ENCODE data around the gene TBC1D5.
A peak's percentile ranks its signal among the peaks of the same experiment; 100 is the strongest.

TBC1D5 gene

DNA sequence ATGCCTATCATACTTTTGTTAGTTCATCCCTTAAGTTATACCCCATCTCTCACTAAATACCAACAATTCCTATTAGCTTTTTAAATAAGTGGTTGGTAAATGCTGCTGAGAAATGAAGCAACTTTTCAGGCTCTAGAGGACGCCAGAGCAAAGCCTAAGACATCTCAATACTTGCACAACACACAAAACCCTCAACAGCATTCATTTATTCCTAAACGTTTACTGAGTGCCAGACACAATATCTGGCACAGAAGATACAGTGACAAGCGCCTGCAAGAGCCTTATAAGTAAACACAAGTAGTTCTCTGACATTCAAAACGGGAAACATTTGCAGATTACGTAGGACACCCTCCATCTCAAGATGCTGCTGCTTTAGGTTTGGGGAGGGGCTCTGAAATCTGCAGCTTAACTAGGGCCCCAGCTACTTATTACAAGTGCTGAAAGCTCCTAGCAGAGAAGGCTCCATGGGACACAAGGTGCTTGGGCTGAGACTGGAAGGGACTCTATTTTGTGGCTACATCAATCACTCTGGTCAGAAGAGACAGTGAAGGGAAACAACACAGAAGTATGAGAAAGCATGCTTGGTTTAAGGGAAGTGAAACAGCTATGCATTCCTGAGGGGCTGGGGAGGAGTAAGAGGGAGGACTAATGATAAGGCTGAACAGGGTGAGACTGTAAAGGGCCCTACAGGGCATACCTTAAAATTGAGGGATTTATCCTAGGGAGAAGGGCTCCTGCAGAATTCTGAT is 546.4 kb downstream of the TBC1D5 start:
- no peak for DNase-seq

DNA sequence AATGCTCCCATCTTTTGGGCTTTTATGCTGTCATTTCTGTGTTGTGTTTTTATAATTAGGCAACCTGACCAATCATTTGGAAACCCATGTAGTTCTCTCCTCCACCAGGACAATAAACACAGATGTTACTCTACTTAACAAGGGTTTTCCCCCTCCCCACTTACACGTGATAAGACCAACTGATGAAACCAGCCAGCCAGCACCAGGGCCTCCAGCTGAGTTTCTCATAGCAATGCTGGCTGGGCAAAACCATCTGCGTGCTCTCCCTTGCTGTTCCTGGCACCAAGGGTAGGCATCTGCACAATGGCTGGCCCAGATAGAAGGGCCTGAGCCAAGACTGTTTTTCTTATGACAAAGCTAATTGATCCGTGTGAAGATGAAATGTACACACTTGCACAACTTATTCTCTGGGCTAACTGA is 547.2 kb downstream of the TBC1D5 start:
- peak; percentile 80 for DNase-seq

DNA sequence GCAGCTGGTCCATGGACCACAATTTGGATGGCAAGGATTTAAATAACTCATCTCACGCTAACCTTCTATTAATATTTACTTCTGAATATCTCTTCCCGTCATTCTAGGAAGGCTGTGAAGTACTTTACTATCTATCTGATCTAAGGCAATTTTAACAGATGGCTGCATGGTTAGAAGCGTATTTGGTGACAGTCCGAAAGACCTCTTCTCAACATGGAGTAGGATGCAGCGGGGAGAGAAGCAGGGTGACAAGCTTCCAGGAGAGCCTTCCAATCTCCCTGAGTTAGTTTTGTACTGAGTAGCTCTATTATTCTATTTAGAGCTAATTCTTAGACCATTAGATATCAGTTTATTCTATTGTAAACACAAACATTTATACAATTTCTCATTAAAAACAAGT is 548.3 kb downstream of the TBC1D5 start:
- DNase-seq, result peak; percentile 4

DNA sequence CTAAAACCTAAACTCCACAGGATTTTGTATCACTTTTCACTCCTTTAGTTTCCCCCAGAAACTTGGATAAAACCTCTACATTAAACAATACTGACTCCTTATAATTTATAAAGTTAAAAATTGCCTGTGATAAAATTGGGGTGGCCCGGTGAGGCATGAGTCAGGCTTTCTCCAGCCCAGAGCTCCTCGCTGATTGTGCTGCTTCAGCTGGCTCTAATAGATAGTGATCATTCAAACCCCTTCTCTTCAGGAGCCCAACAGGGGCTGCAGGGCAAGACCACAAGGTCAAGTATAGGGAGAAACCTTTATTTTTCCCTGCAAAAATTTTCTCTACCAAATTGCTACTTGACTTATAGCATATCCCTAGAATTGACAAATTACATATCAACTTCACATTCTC is 549.4 kb downstream of the TBC1D5 start:
- DNase-seq, result no peak

DNA sequence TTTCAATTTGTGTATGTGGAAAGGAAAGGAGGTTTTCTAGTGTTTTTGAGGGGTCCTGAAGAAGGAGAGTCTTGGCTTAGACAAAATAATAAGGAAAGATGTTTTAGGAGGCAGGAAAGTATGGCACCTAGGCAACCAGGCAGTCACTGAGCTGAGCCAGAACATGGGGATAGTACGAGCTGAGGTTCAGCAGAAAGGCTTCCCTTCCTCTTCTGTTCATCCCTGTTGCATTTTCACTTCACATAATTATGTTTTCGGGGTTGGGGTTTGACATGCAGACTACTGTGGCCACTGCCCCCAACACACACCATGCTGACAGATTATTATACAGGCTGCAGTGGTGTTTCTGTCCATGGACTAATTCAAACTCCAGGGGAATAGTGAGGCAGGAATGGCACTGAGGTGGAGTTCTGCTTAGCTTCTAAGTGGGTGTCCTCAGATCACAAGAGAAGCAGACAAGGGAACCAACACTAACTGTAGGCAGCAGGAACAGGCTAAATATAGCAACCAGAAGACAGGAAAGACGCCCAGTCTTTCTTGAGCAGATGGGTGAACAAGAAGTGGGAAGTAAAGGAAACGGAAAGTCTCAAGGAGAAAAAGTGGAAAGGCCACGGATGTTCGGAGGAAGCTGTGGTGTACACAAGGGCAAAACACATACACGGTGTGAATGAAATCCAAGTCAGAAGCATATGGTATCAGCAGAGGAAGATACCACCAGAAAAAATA is 551.9 kb downstream of the TBC1D5 start:
- DNase-seq, result no peak

DNA sequence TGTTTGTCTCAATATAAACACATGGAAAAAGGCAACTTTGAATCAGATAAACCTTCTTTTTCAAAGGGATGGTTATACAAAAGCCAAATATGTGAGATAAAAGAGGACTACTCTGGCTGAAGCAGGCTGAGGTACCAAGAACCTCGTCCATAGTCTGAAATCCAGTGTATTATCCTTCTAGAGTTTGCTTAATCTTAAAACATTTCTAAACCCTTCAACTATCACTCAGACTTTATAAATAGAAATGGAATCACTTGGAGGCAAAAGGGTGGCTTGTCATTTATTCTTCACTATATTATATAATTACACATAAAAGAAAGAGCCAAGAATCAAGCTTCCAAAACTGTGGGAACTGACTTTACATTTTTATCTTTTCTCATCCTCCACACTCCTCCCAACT is 554.1 kb downstream of the TBC1D5 start:
- DNase-seq, result no peak

DNA sequence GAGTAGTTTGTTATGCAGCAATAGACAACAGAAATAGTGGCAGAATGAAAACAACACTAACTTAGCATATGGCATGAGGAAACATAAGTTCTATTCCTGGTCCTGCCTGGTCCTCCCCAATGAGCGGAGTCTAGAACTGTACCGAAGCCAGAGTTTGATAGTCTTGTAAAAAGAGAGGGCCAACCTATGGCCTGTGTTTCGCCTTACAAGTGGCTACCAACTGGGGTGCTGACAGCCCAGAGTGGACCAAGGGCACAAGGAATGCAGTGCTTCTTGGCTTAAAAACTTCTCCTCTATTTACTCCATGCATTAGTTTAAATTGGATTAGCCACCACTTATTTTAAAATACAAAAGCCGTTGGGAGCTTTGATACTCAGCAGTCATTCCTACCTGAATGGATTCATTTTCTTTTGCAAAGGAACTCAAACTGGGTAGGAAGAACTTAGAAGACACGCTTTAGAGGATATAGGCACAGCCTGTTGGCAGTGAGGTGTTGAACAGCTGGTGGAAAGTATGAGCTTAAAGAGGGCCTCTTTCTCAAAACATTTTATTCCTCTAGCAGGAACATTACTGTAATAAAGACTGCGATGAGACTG is 554.7 kb downstream of the TBC1D5 start:
- DNase-seq, result peak; percentile 13

DNA sequence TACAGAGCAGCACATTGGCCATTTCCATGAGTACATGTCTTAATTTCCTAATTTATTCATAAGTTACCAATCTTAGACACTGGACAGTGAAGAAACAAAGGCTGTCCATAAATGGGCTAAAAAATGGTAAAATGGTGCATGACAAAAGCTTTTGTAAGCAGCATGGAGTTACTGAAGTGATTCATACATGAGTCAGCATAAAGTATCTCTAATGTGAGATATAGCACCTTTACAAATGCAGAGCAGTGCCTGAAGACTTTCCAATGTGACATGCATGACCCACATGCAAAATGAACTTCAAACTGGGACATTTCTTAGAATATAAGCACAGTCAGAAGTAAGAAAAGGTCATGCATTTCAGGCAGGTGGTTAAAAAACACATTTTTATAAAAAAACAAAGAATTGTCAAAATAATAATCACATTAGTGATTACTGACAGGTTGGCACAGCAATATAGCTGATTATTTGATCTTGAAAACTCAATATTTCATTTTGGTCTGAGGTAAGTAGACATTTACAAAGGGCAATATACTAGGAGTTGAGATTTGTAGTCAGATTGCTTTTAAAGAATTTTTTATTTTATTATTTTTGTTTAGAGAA is 558.4 kb downstream of the TBC1D5 start:
- no peak for DNase-seq

DNA sequence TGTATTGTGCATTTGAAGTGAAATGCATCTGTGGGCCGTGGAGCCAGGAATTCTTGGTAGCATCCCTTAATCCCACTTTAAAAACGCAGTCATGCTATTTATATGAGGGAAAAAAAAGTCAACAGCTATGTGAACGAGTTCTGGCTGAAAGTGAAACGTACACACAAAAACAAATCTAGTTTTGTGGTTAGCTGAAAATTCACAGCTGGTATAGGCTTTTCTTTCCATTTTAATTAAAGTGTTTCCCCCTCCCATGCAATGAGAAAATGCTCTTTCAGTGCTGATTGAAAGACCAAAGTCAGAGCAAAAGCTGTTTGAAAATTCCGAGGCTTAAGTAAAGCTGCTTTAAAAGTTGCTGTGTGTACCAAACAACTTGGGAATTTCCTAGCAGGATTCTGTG is 560.3 kb downstream of the TBC1D5 start:
- no peak for DNase-seq

DNA sequence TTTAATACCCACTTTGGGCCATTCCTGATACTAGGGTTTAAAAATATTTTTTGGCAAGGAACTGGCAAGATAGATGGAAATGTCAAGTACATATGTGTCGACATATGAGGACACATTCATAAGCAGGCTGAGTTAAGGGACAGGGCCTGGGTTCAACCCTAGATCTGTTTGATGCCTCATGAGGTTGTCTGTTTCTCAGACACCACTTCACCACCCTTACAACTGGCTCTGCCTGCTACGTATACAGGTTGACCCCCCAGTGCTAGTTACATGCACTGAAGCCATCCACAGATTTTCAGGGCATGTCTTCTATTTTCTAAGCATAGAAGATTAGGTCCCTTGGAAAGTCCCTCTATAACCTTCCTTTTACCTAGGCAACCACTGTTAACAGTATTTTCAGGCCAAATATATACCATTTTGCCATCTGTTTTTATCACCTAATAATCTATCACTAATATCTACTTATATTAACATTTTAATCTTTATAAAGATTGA is 561.0 kb downstream of the TBC1D5 start:
- DNase-seq, result no peak

DNA sequence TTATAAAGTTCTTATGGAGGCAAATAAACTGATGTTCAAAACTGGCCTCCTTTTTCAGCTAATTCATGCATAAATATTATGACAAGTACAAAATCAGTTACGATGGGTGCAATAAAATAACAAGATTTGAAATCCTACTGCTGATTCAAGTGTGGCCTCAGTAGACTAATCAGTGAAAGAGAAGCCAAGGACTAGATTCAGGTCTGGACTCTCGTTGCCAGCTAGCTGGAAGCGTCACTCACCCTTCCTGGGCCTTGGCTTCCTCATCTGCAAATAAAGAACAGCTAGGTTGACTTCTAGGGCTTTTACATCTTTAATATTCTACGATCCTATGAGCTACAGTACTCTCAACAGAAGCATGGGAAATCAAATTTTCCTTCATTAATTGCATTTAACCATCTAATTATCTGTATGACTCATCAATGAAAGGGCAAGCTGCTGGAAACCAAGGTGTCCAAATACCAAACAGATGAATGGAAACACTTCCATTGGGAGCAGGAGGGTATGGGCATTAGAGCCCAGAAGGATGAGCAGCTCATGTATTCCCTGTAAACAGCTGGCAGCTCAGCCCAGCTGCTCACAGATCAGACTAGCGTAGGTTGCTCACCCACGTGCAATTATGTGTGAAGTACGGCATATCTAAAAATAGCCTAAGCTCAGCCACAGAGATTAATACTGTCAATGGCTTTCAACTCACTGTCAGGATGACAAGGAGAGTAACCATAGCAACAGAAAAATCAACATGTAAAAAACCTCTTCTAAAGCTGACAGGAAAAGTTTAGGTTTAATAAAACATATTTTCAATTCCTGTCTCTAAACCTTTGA is 562.8 kb downstream of the TBC1D5 start:
- DNase-seq, result peak; percentile 52

DNA sequence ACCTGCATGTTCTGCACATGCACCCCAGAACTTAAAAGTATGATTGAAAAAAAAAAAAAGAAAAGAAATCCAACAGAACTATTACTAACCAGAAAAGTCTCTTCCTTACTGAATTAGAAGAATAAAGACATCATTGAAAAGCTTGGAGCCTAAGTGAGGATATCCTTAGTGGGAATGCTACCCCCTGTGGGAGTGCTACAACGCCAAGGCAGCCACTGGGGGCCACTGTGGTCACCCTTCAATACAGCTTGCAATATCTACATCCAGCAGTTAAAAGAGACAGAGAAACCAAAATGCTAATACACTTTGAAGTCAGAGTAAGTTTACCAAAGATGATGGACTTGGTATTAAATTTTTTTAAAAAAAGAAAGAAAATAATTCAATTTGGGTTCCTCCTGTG is 565.7 kb downstream of the TBC1D5 start:
- no peak for DNase-seq

DNA sequence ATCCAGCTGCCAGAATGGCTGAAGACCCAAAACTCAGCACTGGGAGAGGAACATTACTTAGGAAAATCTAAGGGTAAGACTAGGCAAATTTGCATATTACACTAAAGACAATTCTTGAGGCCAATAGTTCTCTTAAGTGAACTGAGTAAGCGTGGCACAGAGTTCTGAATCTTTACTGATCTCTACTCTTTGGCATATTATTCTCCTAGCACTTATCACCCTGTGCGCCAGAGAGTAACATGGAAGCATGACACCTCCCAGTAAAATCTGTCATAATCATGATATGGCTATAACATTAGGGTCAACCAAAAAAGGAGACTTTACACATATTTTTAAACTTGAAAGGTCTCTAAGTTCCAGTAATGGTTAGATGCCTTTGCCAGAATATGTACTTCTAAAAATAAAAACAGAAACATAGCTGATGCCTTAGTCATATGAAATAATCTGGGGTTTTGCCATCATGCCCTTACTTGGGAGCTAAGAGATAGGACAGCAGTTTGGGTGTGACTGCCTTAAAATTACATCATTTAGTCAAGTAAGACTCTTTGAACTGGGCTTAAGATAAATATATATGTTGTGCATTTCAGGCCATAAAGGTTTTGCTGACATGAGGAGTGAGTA is 567.1 kb downstream of the TBC1D5 start:
- no peak for DNase-seq

DNA sequence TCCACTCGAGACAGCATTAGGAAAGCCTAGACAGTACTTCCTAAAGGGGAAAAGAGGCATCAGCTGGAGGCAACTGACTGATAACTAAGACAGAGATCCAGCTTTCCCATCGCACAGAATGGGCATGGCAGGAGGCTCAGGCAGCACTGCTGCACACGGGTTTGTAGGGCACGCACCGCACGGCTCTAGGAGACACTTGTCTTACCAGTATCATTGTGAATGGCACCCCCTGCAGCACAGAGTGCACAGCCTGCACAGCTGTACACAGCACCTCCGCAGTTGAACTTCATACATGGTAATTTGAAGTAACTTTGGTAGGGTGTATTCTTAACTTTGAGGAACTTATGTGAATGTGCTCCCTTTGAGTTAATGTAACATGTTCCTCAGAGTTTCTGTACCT is 576.1 kb downstream of the TBC1D5 start:
- DNase-seq, result no peak

DNA sequence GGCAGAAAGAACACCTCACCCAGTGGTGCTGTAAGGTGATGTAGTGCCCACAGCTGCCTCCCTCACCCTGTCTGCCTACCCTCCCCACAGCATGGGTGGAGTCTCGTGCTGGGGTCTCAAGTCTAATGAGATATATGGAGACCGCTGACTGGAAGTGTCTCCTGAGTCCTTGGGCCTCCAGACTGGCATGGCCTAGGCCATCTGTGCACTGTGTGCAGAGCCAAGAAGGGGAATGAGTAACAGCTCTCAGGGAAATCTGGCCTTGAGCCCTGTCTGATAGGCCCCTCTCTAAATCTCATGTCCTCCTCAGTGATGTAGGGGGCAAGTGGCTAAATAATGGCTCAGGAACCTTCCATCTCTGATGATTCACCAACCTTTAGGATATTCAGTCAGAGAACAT is 580.3 kb downstream of the TBC1D5 start:
- DNase-seq, result peak; percentile 60

DNA sequence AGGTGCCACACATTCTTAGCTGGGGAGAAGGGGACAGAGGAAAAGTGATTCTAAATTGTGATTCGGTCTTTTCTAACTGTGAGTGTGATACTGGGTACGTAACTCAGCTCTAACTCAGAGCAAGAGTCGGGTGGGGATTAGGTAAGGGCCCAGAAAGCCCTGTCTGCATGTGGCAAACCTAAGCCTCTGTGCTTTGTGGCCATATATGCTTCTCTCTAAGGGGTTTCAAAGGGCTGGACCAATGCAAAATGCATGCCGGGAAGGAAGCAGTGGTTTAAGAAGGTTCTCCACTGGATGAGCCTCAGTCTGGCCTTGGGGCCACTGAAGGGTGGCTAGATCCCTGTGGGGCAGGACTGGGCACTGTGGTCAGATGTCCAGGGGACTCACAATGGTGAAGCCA is 581.8 kb downstream of the TBC1D5 start:
- DNase-seq, result no peak

DNA sequence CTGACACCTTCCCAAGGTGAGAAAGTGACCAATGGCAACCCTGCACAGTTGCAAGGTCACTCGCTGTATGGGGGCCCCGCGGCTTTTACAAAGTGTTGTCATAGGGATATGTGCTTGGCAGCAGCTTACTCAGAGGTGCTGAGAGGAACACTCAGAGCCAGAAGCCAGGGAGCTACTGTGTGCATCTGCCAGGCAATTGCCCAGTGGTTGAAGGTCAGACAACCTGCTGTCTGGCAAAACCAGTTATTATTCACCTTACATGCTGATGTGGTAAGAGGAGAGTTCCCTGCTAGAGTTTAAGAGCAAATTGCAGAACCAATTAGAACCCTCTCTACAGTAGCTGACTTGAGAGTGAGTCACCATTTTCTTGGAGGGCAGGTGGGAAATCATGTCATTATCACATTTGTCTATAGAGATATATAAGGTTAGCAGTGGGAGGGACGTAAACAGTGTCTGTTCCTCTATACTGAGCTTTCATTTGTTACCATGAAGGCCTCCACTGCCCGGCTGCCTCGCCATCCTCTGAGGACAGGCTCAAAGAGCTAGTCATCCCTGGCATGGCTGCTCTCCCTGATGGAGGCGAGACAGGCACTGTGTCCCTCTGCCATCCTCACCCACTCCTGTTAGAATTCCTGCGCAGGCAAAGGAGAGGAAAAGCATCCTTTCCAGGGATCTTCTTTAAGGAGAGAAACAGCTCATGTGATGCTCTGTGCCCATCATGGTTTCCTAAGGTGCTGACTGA is 583.3 kb downstream of the TBC1D5 start:
- DNase-seq, result no peak

DNA sequence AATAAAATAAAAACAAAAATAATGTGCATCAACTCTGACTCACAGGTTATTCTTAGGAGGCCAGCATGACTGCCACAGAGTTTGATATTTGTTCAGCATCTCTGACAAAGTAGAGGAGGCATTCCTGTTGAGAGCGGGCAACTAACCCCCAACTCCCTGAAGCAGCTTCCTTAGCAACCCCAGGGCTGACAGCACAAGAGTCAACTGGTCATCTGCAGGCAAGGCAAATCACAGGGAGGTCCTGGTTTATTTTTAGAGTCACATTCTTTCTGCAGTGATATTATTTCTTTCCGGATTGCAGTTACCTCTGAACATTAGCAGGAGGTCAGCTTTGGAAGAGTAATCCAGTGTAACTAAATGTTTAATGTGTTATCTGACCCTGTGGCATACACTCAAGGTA is 584.7 kb downstream of the TBC1D5 start:
- no peak for DNase-seq

DNA sequence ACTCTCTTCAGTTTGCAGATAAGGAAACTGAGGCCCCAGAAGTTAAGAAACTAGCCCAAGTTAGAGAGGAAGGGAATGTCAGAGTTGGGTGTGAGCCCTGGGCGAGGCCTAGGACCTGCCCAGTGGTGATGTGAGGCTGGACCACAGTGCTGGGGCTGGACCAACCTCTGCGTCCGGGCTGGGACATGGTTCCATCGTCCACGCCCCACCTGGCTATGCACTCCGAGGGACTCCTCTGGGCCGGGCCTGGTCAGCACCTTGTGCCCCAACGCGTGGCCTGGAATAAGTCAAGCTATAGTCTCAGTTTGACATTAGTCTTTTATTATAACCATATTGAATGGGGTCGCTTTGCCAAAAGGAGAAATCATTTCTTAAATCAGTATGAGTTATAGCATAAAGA is 585.6 kb downstream of the TBC1D5 start:
- DNase-seq, result no peak

DNA sequence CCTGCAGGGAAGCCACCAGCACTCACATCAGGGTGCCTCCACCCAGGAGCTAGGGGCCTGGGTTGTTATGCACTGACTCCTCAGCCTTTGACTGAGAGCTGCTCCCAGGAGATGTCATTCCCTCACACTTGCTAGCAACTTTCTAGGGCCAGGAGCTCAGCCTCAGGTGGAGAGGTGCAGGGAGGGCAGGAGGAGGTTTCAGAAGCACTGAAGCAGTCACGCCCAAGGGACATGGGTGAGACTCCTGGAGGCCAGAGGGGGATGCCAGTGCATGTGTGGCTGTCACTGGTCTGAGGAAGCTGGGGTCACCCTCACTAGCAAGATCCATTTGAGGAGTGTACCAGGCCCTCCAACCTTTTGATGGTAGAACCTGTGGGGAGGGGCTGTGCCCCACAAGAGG is 586.5 kb downstream of the TBC1D5 start:
- DNase-seq, result no peak

DNA sequence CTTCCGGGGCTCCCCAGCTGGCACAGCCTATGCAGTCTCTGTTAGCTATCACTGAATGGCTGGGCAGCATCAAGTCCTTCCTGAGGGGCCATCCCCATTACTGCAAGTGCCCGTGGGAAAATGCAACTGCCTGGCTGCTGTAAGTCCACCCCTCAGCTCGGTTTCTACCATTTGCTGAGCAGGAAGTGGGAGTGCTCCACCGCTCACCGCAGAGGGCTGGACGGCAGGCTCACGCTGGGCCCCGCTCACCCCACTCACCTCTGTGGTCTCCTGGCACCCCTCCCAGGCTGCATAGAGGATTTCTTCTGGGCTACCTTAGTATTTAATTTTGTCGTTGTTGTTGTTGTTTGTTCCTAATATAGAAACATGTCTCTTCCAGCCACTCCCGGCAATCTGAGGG is 587.5 kb downstream of the TBC1D5 start:
- no peak for DNase-seq

DNA sequence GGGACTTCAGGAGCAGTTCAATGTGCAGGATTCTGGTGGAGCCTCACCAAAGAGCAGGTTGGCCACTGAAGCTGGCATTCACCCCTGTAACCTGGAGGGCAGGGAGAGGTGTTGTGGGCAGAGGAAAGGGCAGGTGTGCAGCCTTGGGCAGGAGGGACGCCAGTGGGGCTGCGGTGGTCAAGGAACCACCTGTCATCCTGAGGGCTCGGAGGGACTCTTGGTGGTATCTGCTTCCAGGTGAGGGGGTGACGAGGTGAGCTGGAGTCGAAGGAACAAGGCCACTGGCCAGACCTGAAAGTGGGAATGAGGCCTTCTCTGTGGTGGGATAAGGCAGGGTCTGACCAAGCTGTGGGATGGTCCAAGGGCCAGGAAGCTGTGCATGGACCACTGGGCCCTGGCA is 588.2 kb downstream of the TBC1D5 start:
- DNase-seq, result no peak

Measured in DMS 273 treated with DMSO at 0.1 percent for 48 hours (cell line).